IMR-90 (cell line): ENCODE results near the gene ATP10D. TPM values are rescaled to one million over a fixed set of nuclear protein-coding genes. Genes with fewer than 3 reads are reported as not detected.

Experiments used
- ATAC-seq: fragments of 200-7000 bp; cut with Tn5 transposase; 2 replicates; pipeline ENCODE4 v1.9.1; 2020; ENCODE audit warnings: low read depth, mild to moderate bottlenecking, moderate library complexity
- BruUV-seq: library from RNA; stranded (reverse); fragments of 400-500 nt; replicated peaks from 2 replicates; lab custom pipeline; 2021; lab: Mats Ljungman, UMichigan
- CTCF ChIA-PET: fragments of 300-600 bp; formaldehyde crosslinking; extraction: SDS; loops from one replicate; lab custom pipeline; 2021; ENCODE audit warnings: antibody characterized with exemption; lab: Yijun Ruan, JAX
- POLR2A ChIA-PET: fragments of 300-600 bp; sonication (Branson Sonifier 250); formaldehyde crosslinking; loops from one replicate; lab custom pipeline; 2022; ENCODE audit warnings: antibody characterized with exemption; ENCODE audit not compliant: unreplicated experiment; lab: Charles Lee
- DNase-seq: peaks from one replicate; pipeline ENCODE4 v3.0.0; 2013
- H2AFZ ChIP-seq: replicated peaks from 2 replicates; pipeline ENCODE3; 2013; ENCODE audit warnings: low read length, mild to moderate bottlenecking; ENCODE audit not compliant: poor library complexity
- H2AK5ac ChIP-seq: 2 replicates; pipeline ENCODE4 v1.6.1; 2013; ENCODE audit warnings: low read depth, low read length, inconsistent platforms
- H2AK9ac ChIP-seq: replicated peaks from 2 replicates; pipeline ENCODE3; 2013; ENCODE audit warnings: mild to moderate bottlenecking, low read depth, low read length, moderate library complexity; ENCODE audit not compliant: poor library complexity
- H2BK120ac ChIP-seq: 2 replicates; pipeline ENCODE4 v1.6.1; 2013; ENCODE audit warnings: low read depth, low read length, inconsistent platforms
- H2BK15ac ChIP-seq: 3 replicates; pipeline ENCODE4 v1.6.1; 2013; ENCODE audit warnings: low read depth, low read length, inconsistent platforms
- H2BK20ac ChIP-seq: 2 replicates; pipeline ENCODE4 v1.6.1; 2013; ENCODE audit warnings: low read depth, mild to moderate bottlenecking, inconsistent platforms, low read length, moderate library complexity
- H2BK5ac ChIP-seq: 2 replicates; pipeline ENCODE4 v1.6.1; 2013; ENCODE audit warnings: mild to moderate bottlenecking, low read depth, low read length, inconsistent platforms; ENCODE audit not compliant: poor library complexity, severe bottlenecking
- H3K14ac ChIP-seq: replicated peaks from 2 replicates; pipeline ENCODE4 v1.6.1; 2013; ENCODE audit warnings: low read depth, low read length, inconsistent platforms
- H3K18ac ChIP-seq: 2 replicates; pipeline ENCODE4 v1.6.1; 2013; ENCODE audit warnings: low read depth, low read length, control low read depth
- H3K23ac ChIP-seq: 2 replicates; pipeline ENCODE4 v1.6.1; 2013; ENCODE audit warnings: low read depth, low read length, inconsistent platforms
- H3K27ac ChIP-seq: 2 replicates; pipeline ENCODE4 v1.5.1; 2013; ENCODE audit warnings: mild to moderate bottlenecking, control low read depth, low read length; ENCODE audit not compliant: insufficient read depth
- H3K27me3 ChIP-seq: 2 replicates; pipeline ENCODE4 v1.6.1; 2013; ENCODE audit warnings: low read length; ENCODE audit not compliant: control insufficient read depth, insufficient read depth
- H3K36me3 ChIP-seq: 2 replicates; pipeline ENCODE4 v1.6.1; 2013; ENCODE audit warnings: low read length, mixed read lengths; ENCODE audit not compliant: control insufficient read depth, insufficient read depth
- H3K4ac ChIP-seq: 2 replicates; pipeline ENCODE4 v1.6.1; 2013; ENCODE audit warnings: low read depth, low read length, inconsistent platforms
- H3K4me1 ChIP-seq: 2 replicates; pipeline ENCODE4 v1.6.1; 2013; ENCODE audit warnings: low read length, mixed read lengths; ENCODE audit not compliant: control insufficient read depth, insufficient read depth
- H3K4me2 ChIP-seq: 2 replicates; pipeline ENCODE4 v1.6.1; 2013; ENCODE audit warnings: low read depth, mild to moderate bottlenecking, control low read depth, low read length, moderate library complexity
- H3K4me3 ChIP-seq: 2 replicates; pipeline ENCODE4 v1.5.1; 2013; ENCODE audit warnings: low read depth, mild to moderate bottlenecking, control low read depth, low read length, moderate library complexity; ENCODE audit not compliant: insufficient read depth
- H3K56ac ChIP-seq: 2 replicates; pipeline ENCODE4 v1.6.1; 2013; ENCODE audit warnings: low read length, inconsistent platforms; ENCODE audit not compliant: insufficient read depth; ENCODE audit errors: extremely low read depth
- H3K79me1 ChIP-seq, 2 experiments: 2 replicates each; pipeline ENCODE4 v1.6.1; 2013; ENCODE audit warnings: low read length in 2 of 2, inconsistent platforms in 1 of 2, low read depth in 1 of 2
- H3K9ac ChIP-seq: 2 replicates; pipeline ENCODE4 v1.6.1; 2013; ENCODE audit warnings: low read depth, low read length, control low read depth
- H3K9me1 ChIP-seq: 2 replicates; pipeline ENCODE4 v1.6.1; 2013; ENCODE audit warnings: low read length, inconsistent platforms; ENCODE audit not compliant: insufficient read depth
- H3K9me3 ChIP-seq: 2 replicates; pipeline ENCODE4 v1.6.1; 2013; ENCODE audit warnings: low read length; ENCODE audit not compliant: control insufficient read depth, insufficient read depth
- H4K20me1 ChIP-seq: 2 replicates; pipeline ENCODE4 v1.6.1; 2013; ENCODE audit warnings: low read length, inconsistent platforms; ENCODE audit not compliant: insufficient read depth
- H4K5ac ChIP-seq: 2 replicates; pipeline ENCODE4 v1.6.1; 2013; ENCODE audit warnings: mild to moderate bottlenecking, low read depth, low read length, control low read depth
- H4K8ac ChIP-seq, 2 experiments: 2 replicates each; pipeline ENCODE4 v1.6.1; 2013; ENCODE audit warnings: low read depth in 2 of 2, low read length in 2 of 2, control low read depth in 1 of 2, inconsistent platforms in 1 of 2
- H4K91ac ChIP-seq: 2 replicates; pipeline ENCODE4 v1.6.1; 2013; ENCODE audit warnings: low read depth, low read length, inconsistent platforms; ENCODE audit not compliant: insufficient read depth
- CHD1 ChIP-seq: IDR thresholded peaks from 2 replicates; pipeline ENCODE4 v1.6.1; 2012; ENCODE audit warnings: low read depth, low read length, improper control_type of control experiment
- CTCF ChIP-seq: conservative IDR thresholded peaks from 2 replicates; pipeline ENCODE4 v1.5.1; 2012; ENCODE audit warnings: mild to moderate bottlenecking, low read depth, low read length, improper control_type of control experiment
- ELK1 ChIP-seq: fragments of 150-350 bp; IDR thresholded peaks from 2 replicates; pipeline ENCODE4 v1.6.1; 2016; ENCODE audit warnings: low read depth, mild to moderate bottlenecking, low read length, moderate library complexity, borderline replicate concordance
- NFE2L2 ChIP-seq: fragments of 150-350 bp; IDR thresholded peaks from 2 replicates; pipeline ENCODE4 v1.6.1; 2016; ENCODE audit warnings: low read depth, mild to moderate bottlenecking, low read length
- RAD21 ChIP-seq: IDR thresholded peaks from 2 replicates; pipeline ENCODE4 v1.6.1; 2012; ENCODE audit warnings: low read length, improper control_type of control experiment
- USF2 ChIP-seq: fragments of 150-350 bp; IDR thresholded peaks from 2 replicates; pipeline ENCODE4 v1.6.1; 2017; ENCODE audit warnings: mild to moderate bottlenecking, antibody characterized with exemption, low read length, low read depth
- WGBS, 2 experiments: methylation state at CpG; one replicate each; pipeline versions ENCODE4 v1.1.5 to v1.1.7; 2013; ENCODE audit warnings: missing lambda C conversion rate in 2 of 2; ENCODE audit not compliant: insufficient read length in 1 of 2; ENCODE audit errors: extremely low coverage in 2 of 2; 5-methylcytosine and 5-hydroxymethylcytosine counted together
- dilution Hi-C: fragments of 300-500 bp; cut with HindIII; formaldehyde crosslinking; loops from one replicate; pipeline ENCODE4 v1.14.3; 2018; ENCODE audit warnings: low sequenced_read_pairs; ENCODE audit not compliant: unreplicated experiment
- in situ Hi-C: fragments of 300-500 bp; cut with MboI; formaldehyde crosslinking; loops from 3 replicates; pipeline ENCODE4 v1.14.3; 2019; ENCODE audit warnings: low sequenced_read_pairs, inconsistent platforms, mixed read lengths
- intact Hi-C: fragments of 100-400 bp; cut with micrococcal nuclease; formaldehyde crosslinking; loops from 2 replicates; pipeline ENCODE4 v1.10.0; 2022
- polyA plus RNA-seq, 3 experiments: library from polyadenylated mRNA; depleted of rRNA; stranded (reverse); fragments of >200 nt; gene quantifications; 2 replicates each; pipeline ENCODE4 v1.2.3, GENCODE V29; 2012; ENCODE audit warnings: low replicate concordance in 1 of 3
- total RNA-seq: library from RNA; depleted of rRNA; stranded (reverse); fragments of >200 nt; gene quantifications from 2 replicates; pipeline ENCODE4 v1.2.3, GENCODE V29; 2012

The ATP10D gene
- total and polyA plus RNA-seq, 2 of the 4 experiments (the other 2 are of a cell fraction): 28.9 to 135 TPM

- dilution Hi-C loops: no loop called here
- CTCF ChIA-PET: no interaction called here
- H3K36me3 ChIP-seq: 0 out of 2 replicates have a peak, but pooled peaks cover 4% of the 10 kb centered on the region
- no peak overlapping the region for H4K8ac ChIP-seq
- TF ChIP-seq CTCF (no peak), NFE2L2 (no peak), RAD21 (no peak), ELK1 (no peak), USF2 (no peak), CHD1 (no peak)
- H3K9ac ChIP-seq: no peak overlapping the region
- no peak overlapping the region for H2BK20ac ChIP-seq
- H3K14ac ChIP-seq: no peak overlapping the region
- in situ Hi-C loops: no loop called here
- no peak overlapping the region for H3K4ac ChIP-seq
- WGBS, 2 experiments: no CpG with 5 or more reads among the region's 3 CpGs
- no peak for ATAC-seq
- no peak overlapping the region for H2BK5ac ChIP-seq
- H2BK15ac ChIP-seq: no peak overlapping the region
- H2AFZ ChIP-seq: no peak overlapping the region
- H2BK120ac ChIP-seq: no peak overlapping the region
- H3K27me3 ChIP-seq: no peaks in the 10 kb centered on the region
- H3K56ac ChIP-seq: no peak overlapping the region
- H3K79me1 ChIP-seq: no peaks in the 10 kb centered on the region
- no TSS peak for BruUV-seq
- POLR2A ChIA-PET: no interaction called here
- intact Hi-C loops: no loop called here
- H3K9me3 ChIP-seq: no peaks in the 10 kb centered on the region
- no peak overlapping the region for H4K5ac ChIP-seq
- H3K4me1 ChIP-seq: no peaks in the 10 kb centered on the region
- H2AK5ac ChIP-seq: no peak overlapping the region
- no peaks in the 10 kb centered on the region for H4K20me1 ChIP-seq
- no peak overlapping the region for H3K27ac ChIP-seq
- no peak overlapping the region for H3K4me2 ChIP-seq
- no peak overlapping the region for H3K4me3 ChIP-seq
- 0 out of 2 replicates have a peak, but pooled peaks cover 2% of the 10 kb centered on the region for H3K9me1 ChIP-seq
- H3K18ac ChIP-seq: no peak overlapping the region
- no peak for DNase-seq
- no peak overlapping the region for H4K91ac ChIP-seq
- H3K23ac ChIP-seq: no peak overlapping the region
- H2AK9ac ChIP-seq: no peak overlapping the region
Measured at GRCh38 chr4:47598896-47599295, 113.8 kb downstream of the ATP10D start.
